Testis (tissue), 3 donors: ENCODE data around the gene CDC42SE2. TPM values are rescaled to one million over a fixed set of nuclear protein-coding genes. Genes with fewer than 3 reads are reported as not detected.

Experiments
- DNase-seq: peaks from one replicate; pipeline ENCODE4 v3.0.0-alpha.2; 2019
- H3K27ac ChIP-seq, 2 donors: fragments of 200-600 bp; sonication (generic); one replicate each; pipeline ENCODE4 v1.5.1; 2019
- H3K27me3 ChIP-seq: fragments of 200-600 bp; sonication (generic); one replicate; pipeline ENCODE4 v1.5.1; 2019
- H3K36me3 ChIP-seq: fragments of 200-600 bp; sonication (generic); one replicate; pipeline ENCODE4 v1.5.1; 2017; ENCODE audit warnings: low read depth; ENCODE audit errors: missing control alignments
- H3K4me1 ChIP-seq: fragments of 200-600 bp; sonication (generic); one replicate; pipeline ENCODE4 v1.5.1; 2019
- H3K4me3 ChIP-seq, 2 donors: fragments of 200-600 bp; sonication (generic); one replicate each; pipeline ENCODE4 v1.5.1; 2017 to 2019
- H3K9me3 ChIP-seq: fragments of 200-600 bp; sonication (generic); one replicate; pipeline ENCODE4 v1.5.1; 2017
- POLR2A ChIP-seq: fragments of 450-650 bp; IDR thresholded peaks from one replicate; pipeline ENCODE4 v1.6.1; 2017; ENCODE audit warnings: antibody characterized with exemption, mild to moderate bottlenecking, moderate library complexity
- WGBS, 2 donors: methylation state at CpG; one replicate each; pipeline ENCODE4 v1.1.5; 2018; 5-methylcytosine and 5-hydroxymethylcytosine counted together
- intact Hi-C: fragments of 100-400 bp; cut with DNase I; formaldehyde crosslinking; loops from one replicate; pipeline ENCODE4 v1.15.1; 2023; ENCODE audit warnings: low total_unique reads
- polyA plus RNA-seq: library from polyadenylated mRNA; stranded (reverse); fragments of 350-450 nt; fragmentation: Illumina TruSeq; extraction: RNeasy Lipid Tissue Mini Kit (QIAGEN cat#74804); gene quantifications from one replicate; pipeline ENCODE4 v1.2.3, GENCODE V29; 2014; ENCODE audit warnings: low read depth, low replicate concordance; ENCODE audit not compliant: insufficient read depth
- total RNA-seq, 2 donors: library from RNA; depleted of rRNA; stranded (reverse); fragments of >200 nt; gene quantifications; one replicate each; pipeline ENCODE4 v1.2.3, GENCODE V29; 2016
- TF ChIP-seq, protein P1 (sequence below), 3 experiments: fragments of 450-650 bp in 2 of 3; fragments of 200-600 bp in 1 of 3; sonication (generic) in 1 of 3; IDR thresholded peaks; one replicate each; pipeline ENCODE4 v1.5.1; 2016 to 2019; ENCODE audit warnings: antibody characterized with exemption in 3 of 3, mild to moderate bottlenecking in 2 of 3, moderate library complexity in 1 of 3

The CDC42SE2 gene
- total and polyA plus RNA-seq, 3 donors from 2014 or later, result 57.6 to 72.8 (median 67.1) TPM

DNA sequence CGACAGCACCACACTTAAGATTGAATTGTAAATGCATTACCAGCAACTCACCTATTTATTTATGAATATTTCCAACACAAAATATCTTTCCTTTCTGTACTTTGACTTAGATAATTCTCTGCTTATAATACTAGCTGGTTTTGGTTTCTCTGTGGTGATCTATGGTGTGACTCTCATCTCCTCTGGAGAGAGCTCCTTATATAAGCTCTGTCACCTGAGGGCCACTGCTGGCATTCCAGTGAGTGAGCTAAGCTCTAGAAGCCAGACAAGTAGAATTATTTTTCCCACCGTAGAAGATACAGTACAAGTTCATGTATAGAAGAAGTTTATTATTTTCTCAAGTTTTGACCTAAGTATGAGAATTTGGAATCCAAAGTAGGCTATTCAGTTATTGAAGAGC, 111.5 kb downstream of the CDC42SE2 start:
- TF ChIP-seq, protein P1, sequence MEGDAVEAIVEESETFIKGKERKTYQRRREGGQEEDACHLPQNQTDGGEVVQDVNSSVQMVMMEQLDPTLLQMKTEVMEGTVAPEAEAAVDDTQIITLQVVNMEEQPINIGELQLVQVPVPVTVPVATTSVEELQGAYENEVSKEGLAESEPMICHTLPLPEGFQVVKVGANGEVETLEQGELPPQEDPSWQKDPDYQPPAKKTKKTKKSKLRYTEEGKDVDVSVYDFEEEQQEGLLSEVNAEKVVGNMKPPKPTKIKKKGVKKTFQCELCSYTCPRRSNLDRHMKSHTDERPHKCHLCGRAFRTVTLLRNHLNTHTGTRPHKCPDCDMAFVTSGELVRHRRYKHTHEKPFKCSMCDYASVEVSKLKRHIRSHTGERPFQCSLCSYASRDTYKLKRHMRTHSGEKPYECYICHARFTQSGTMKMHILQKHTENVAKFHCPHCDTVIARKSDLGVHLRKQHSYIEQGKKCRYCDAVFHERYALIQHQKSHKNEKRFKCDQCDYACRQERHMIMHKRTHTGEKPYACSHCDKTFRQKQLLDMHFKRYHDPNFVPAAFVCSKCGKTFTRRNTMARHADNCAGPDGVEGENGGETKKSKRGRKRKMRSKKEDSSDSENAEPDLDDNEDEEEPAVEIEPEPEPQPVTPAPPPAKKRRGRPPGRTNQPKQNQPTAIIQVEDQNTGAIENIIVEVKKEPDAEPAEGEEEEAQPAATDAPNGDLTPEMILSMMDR (IDR thresholded peaks at IDR 0.05), result no peak
- no peak for TF ChIP-seq POLR2A
- no peaks in the 10 kb centered on the region for H3K36me3 ChIP-seq
- H3K9me3 ChIP-seq, result no peaks in the 10 kb centered on the region
- intact Hi-C loops, result no loop called here
- no peak for DNase-seq
- H3K4me1 ChIP-seq, result peaks cover 3% of the 10 kb centered on the region
- no peak overlapping the region for H3K4me3 ChIP-seq
- peak overlapping the region in 1 of 2 donors; percentile 23 for H3K27ac ChIP-seq
- H3K27me3 ChIP-seq, result no peaks in the 10 kb centered on the region
- 66 to 71% methylated on average over 2 of the region's 2 CpGs for WGBS, 2 donors

DNA sequence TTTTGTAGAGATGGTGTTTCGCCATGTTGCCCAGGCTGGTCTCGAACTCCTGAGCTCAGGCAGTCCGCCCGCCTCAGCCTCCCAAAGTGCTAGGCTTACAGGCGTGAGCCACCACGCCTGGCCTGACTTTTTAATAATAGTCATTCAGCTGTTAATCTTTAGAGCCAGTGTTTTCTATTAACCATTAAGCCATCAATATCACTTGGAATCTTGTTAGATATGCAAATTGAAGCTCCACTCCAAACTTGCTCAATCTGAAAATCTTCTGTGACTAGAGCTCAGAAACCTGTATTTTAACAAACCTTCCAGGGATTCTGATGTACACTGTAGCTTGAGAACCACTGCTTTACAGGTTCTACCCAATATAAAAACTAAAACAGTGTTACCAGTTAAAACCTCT, 113.5 kb downstream of the CDC42SE2 start:
- WGBS, 2 donors, result 96 to 97% methylated on average over 6 of the region's 6 CpGs
- DNase-seq, result no peak
- Histone ChIP-seq H3K27ac (no peak overlapping the region), H3K9me3 (no peaks in the 10 kb centered on the region), H3K4me1 (peaks cover 13% of the 10 kb centered on the region), H3K27me3 (no peaks in the 10 kb centered on the region), H3K36me3 (no peaks in the 10 kb centered on the region), H3K4me3 (no peak overlapping the region)
- TF ChIP-seq, protein P1 (IDR thresholded peaks at IDR 0.05), result no peak
- TF ChIP-seq POLR2A, result no peak
- intact Hi-C loops, result no loop called here

DNA sequence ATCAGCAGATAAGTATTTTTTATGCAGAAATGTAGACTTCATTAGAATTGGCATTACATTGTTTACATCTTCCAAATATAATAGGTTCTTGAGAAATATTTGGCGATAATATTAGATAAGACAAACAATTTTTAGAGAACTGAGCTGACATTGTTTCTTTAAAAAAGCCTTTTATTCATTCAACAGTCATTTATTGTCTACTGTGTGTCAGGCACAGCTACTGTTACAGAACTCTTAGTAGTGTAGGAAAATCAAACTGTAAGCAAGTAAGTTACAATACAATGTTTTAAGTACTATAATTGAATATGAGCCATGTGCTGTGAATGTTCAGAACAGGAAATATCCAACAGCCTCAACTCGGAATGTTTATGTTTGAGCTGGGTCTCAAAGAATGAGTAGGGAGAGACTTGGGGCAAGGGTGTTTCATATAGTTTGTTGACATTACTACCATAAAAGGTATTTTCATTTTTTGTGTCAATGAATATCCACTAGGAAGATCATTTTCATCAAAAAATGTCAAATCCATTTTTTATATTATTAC, 114.0 kb downstream of the CDC42SE2 start:
- whole genome bisulfite sequencing, 2 donors, result 46 to 52% methylated on average over 2 of the region's 2 CpGs
- intact Hi-C loops, result no loop called here
- H3K9me3 ChIP-seq, result no peaks in the 10 kb centered on the region
- no peak overlapping the region for H3K4me3 ChIP-seq
- H3K36me3 ChIP-seq, result no peaks in the 10 kb centered on the region
- peaks cover 13% of the 10 kb centered on the region for H3K4me1 ChIP-seq
- H3K27me3 ChIP-seq, result no peaks in the 10 kb centered on the region
- no peak for DNase-seq
- no peak overlapping the region for H3K27ac ChIP-seq
- TF ChIP-seq, protein P1 (IDR thresholded peaks at IDR 0.05), result no peak
- no peak for TF ChIP-seq POLR2A

DNA sequence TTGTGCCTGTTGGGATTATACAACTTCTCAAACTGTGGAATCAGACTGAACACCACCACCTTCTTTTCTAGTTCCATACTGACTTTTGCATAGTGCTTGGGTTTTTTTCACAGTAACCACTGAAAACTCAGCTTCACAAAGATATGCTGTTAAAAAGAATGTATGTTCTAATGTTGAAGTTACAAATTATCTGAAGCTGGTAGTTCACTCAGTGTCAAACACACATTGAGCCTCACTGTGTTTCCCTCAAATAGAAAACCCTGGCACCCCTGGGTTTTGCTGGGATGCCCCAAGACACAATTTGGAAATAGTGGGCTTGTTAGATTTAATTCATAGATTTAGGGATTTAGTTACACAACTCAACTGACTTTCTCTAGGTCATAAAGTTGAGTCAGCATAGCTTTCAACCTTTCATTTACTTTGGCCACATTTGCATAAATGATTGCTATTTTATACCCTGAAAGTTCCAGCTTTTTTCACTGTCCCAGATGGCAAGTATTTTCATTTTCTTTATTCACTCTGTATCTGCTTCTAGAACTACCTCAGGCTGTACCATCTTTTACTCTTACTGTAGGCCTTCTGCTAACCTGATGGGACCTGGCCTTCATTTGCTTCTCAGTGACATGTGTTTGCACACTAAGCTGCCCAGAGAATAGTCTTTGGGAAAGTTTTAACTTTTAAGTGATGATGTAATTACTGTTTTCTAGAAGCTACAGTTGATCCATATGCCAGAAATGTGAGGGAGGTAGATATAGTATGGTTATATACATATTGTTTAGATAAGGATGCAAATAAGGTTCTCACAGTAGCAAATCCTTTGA, 115.1 kb downstream of the CDC42SE2 start:
- intact Hi-C loops, result no loop called here
- Histone ChIP-seq H3K9me3 (no peaks in the 10 kb centered on the region), H3K4me1 (peaks cover 13% of the 10 kb centered on the region), H3K36me3 (no peaks in the 10 kb centered on the region), H3K4me3 (no peak overlapping the region), H3K27ac (peak overlapping the region in 1 of 2 donors; percentile 18), H3K27me3 (no peaks in the 10 kb centered on the region)
- no peak for DNase-seq
- TF ChIP-seq, protein P1 (IDR thresholded peaks at IDR 0.05), result no peak
- no peak for TF ChIP-seq POLR2A
